Keratinocyte (primary cell): ENCODE results near the gene PIP4P1. TPM values are rescaled to one million over a fixed set of nuclear protein-coding genes. Genes with fewer than 3 reads are reported as not detected.

Experiments
- DNase-seq: peaks from one replicate; pipeline ENCODE4 v3.0.0-alpha.2; 2011; ENCODE audit warnings: low read depth, missing footprints, low spot score
- FAIRE-seq: peaks from 2 replicates; lab custom pipeline; 2011; peaks lifted over from hg19 to GRCh38; lab: Jason Lieb, UNC
- H2AFZ ChIP-seq: 2 replicates; pipeline ENCODE4 v1.6.0; 2012; ENCODE audit warnings: low read length, control low read depth, inconsistent platforms; ENCODE audit not compliant: control insufficient read depth
- H3K27ac ChIP-seq: 2 replicates; pipeline ENCODE4 v1.5.1; 2011; ENCODE audit warnings: low read length; ENCODE audit not compliant: control insufficient read depth, insufficient read depth
- H3K27me3 ChIP-seq: 3 replicates; pipeline ENCODE4 v1.6.0; 2011; ENCODE audit warnings: low read length; ENCODE audit not compliant: control insufficient read depth, insufficient read depth; ENCODE audit errors: extremely low read depth
- H3K36me3 ChIP-seq, 2 experiments: 2 replicates in 1 of 2; 3 replicates in 1 of 2; pipeline ENCODE4 v1.5.1; 2011; ENCODE audit warnings: low read length in 2 of 2, mild to moderate bottlenecking in 1 of 2; ENCODE audit not compliant: control insufficient read depth in 2 of 2, insufficient read depth in 2 of 2; ENCODE audit errors: extremely low read depth in 1 of 2
- H3K4me1 ChIP-seq: 3 replicates; pipeline ENCODE4 v1.5.1; 2011; ENCODE audit warnings: low read length; ENCODE audit not compliant: control insufficient read depth, insufficient read depth; ENCODE audit errors: extremely low read depth
- H3K4me2 ChIP-seq: 3 replicates; pipeline ENCODE4 v1.6.0; 2011; ENCODE audit warnings: low read depth, low read length; ENCODE audit not compliant: control insufficient read depth, insufficient read depth; ENCODE audit errors: extremely low read depth
- H3K4me3 ChIP-seq, 3 experiments: fragments of 200-600 bp in 1 of 3; sonication (generic) in 1 of 3; 2 replicates in 2 of 3; 3 replicates in 1 of 3; pipeline ENCODE4 v1.5.1; 2011 to 2016; ENCODE audit warnings: low read length in 3 of 3, mild to moderate bottlenecking in 3 of 3, control low read depth in 2 of 3, inconsistent platforms in 1 of 3, low read depth in 1 of 3, mixed read lengths in 1 of 3, mixed run types in 1 of 3, moderate library complexity in 1 of 3; ENCODE audit not compliant: control insufficient read depth in 2 of 3, insufficient read depth in 2 of 3; ENCODE audit errors: extremely low read depth in 1 of 3
- H3K79me2 ChIP-seq: 2 replicates; pipeline ENCODE4 v1.6.0; 2012; ENCODE audit warnings: low read length; ENCODE audit not compliant: control insufficient read depth, insufficient read depth
- H3K9ac ChIP-seq: 3 replicates; pipeline ENCODE4 v1.6.0; 2011; ENCODE audit warnings: low read length; ENCODE audit not compliant: control insufficient read depth, insufficient read depth; ENCODE audit errors: extremely low read depth
- H3K9me1 ChIP-seq: 3 replicates; pipeline ENCODE4 v1.6.0; 2011; ENCODE audit warnings: low read length; ENCODE audit not compliant: control insufficient read depth, insufficient read depth; ENCODE audit errors: extremely low read depth
- H3K9me3 ChIP-seq: 2 replicates; pipeline ENCODE4 v1.5.1; 2012; ENCODE audit warnings: low read depth, low read length; ENCODE audit not compliant: control insufficient read depth
- H4K20me1 ChIP-seq: 3 replicates; pipeline ENCODE4 v1.6.0; 2011; ENCODE audit warnings: low read length; ENCODE audit not compliant: control insufficient read depth, insufficient read depth; ENCODE audit errors: extremely low read depth
- EZH2 ChIP-seq: IDR thresholded peaks from one replicate; pipeline ENCODE4 v1.6.1; 2012; ENCODE audit warnings: inconsistent platforms, mild to moderate bottlenecking, low read length, moderate library complexity
- dilution Hi-C: fragments of 300-500 bp; cut with MboI; formaldehyde crosslinking; loops from one replicate; pipeline ENCODE4 v1.7.0; 2020; ENCODE audit warnings: low sequenced_read_pairs; ENCODE audit not compliant: extremely low pct_ligation_motif_present
- polyA plus RNA-seq, 5 experiments: library from polyadenylated mRNA; depleted of rRNA in 3 of 5; stranded (reverse) in 3 of 5; stranded (forward) in 1 of 5; unstranded in 1 of 5; fragments of >200 nt; gene quantifications; 1 replicate in 1 of 5; 2 replicates in 3 of 5; 3 replicates in 1 of 5; pipeline versions ENCODE4 v1.2.1 to v1.2.3, GENCODE V29; 2011 to 2012; ENCODE audit warnings: missing spikeins in 2 of 5, low read depth in 1 of 5, low replicate concordance in 1 of 5
- TF ChIP-seq, protein P1 (sequence below), 3 experiments: IDR thresholded peaks in 1 of 3; conservative IDR thresholded peaks in 1 of 3; optimal IDR thresholded peaks in 1 of 3; 2 replicates in 2 of 3; 3 replicates in 1 of 3; pipeline versions ENCODE3 to v1.5.1; 2011; ENCODE audit warnings: low read length in 3 of 3, mild to moderate bottlenecking in 3 of 3, moderate library complexity in 2 of 3, control low read depth in 1 of 3, inconsistent platforms in 1 of 3; ENCODE audit not compliant: insufficient read depth in 2 of 3; ENCODE audit errors: extremely low read depth in 1 of 3

The PIP4P1 gene
- polyA plus RNA-seq, 1 donor (not counting 4 experiments of a cell fraction or from before 2014, with no cell fraction given), result 35.6 TPM

DNA sequence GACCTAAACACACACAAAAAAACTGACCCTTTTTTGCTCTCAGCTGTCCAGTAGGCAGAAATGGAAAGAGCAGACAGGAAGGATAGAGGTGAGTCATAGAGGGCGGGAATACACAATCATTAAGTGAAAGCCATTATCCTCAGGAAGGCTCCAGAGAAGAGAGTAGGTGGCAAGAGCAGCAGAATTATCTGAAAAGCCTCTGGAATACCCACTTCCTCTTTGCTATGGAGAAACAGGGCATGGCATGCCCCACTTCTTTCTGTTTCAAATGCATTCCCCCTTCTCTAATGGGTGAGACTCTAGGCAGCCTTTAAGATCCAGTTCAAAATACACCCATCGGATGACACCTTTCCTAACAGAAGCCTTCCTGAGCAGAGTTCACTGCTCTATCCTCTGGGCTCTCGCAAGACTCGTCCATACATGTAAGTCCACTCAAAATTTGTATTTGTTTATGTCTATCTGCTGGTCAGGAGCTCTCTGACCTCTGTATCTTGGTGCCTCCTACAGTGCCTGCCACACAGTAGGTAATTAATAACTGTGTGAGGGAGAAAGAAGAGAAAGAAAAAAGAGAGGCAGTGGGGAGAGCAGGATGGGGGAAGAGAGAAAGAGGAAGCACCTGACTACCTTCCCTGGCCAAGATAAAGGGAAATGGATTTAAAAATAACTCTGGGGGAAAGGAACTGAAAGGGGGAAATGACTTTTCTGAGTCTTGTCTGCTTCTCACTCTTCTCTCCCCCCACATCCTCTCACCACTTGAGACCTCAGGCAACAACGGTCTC, 33.8 kb downstream of the PIP4P1 start:
- no peaks in the 10 kb centered on the region for H3K9me1 ChIP-seq
- H3K9ac ChIP-seq, result no peak overlapping the region
- H3K4me2 ChIP-seq, result peak overlapping the region; percentile 39
- H4K20me1 ChIP-seq, result no peaks in the 10 kb centered on the region
- H3K4me1 ChIP-seq, result peaks cover 7% of the 10 kb centered on the region
- dilution Hi-C loops, result no loop called here
- no peaks in the 10 kb centered on the region for H3K79me2 ChIP-seq
- no peak overlapping the region for H3K27ac ChIP-seq
- no peaks in the 10 kb centered on the region for H3K36me3 ChIP-seq
- no peak for DNase-seq
- H3K9me3 ChIP-seq, result no peaks in the 10 kb centered on the region
- peak overlapping the region; percentile 82 for H2AFZ ChIP-seq
- no peaks in the 10 kb centered on the region for H3K27me3 ChIP-seq
- TF ChIP-seq EZH2, result no peak
- TF ChIP-seq, protein P1, sequence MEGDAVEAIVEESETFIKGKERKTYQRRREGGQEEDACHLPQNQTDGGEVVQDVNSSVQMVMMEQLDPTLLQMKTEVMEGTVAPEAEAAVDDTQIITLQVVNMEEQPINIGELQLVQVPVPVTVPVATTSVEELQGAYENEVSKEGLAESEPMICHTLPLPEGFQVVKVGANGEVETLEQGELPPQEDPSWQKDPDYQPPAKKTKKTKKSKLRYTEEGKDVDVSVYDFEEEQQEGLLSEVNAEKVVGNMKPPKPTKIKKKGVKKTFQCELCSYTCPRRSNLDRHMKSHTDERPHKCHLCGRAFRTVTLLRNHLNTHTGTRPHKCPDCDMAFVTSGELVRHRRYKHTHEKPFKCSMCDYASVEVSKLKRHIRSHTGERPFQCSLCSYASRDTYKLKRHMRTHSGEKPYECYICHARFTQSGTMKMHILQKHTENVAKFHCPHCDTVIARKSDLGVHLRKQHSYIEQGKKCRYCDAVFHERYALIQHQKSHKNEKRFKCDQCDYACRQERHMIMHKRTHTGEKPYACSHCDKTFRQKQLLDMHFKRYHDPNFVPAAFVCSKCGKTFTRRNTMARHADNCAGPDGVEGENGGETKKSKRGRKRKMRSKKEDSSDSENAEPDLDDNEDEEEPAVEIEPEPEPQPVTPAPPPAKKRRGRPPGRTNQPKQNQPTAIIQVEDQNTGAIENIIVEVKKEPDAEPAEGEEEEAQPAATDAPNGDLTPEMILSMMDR (optimal IDR thresholded peaks at IDR 0.05 in 1 of 3, IDR thresholded peaks at IDR 0.05 in 1 of 3, conservative IDR thresholded peaks at IDR 0.05 in 1 of 3; ENCODE audit: extremely low read depth in 1 of 3, insufficient read depth in 2 of 3, low read length in 3 of 3), result no peak
- no peak overlapping the region for H3K4me3 ChIP-seq
- FAIRE-seq, result no peak

DNA sequence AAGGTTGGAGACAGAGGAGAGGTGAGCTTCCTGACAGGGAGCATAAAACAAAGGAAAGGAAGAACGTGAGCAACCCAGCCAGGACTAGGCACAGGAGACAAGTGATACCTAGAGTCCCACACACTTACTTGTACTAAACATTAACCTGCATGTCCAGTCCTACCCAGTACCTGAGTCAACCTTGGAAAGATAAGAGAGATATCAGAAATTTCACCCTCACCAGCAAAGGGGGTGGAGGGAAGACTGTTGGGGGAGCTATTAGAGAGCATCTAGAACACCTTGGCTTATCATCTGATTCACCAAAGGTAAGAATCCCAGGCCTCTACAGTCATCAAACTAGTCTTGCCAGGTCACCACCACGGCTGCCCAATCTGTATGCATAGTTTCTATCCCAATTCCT, 36.4 kb downstream of the PIP4P1 start:
- Histone ChIP-seq H3K9me1 (no peaks in the 10 kb centered on the region), H4K20me1 (no peaks in the 10 kb centered on the region), H3K9ac (no peak overlapping the region), H3K27ac (no peak overlapping the region), H3K79me2 (no peaks in the 10 kb centered on the region), H3K4me3 (no peak overlapping the region), H3K36me3 (no peaks in the 10 kb centered on the region), H2AFZ (no peak overlapping the region), H3K9me3 (no peaks in the 10 kb centered on the region), H3K4me1 (peaks cover 7% of the 10 kb centered on the region), H3K4me2 (no peak overlapping the region), H3K27me3 (no peaks in the 10 kb centered on the region)
- TF ChIP-seq, protein P1 (optimal IDR thresholded peaks at IDR 0.05 in 1 of 3, IDR thresholded peaks at IDR 0.05 in 1 of 3, conservative IDR thresholded peaks at IDR 0.05 in 1 of 3; ENCODE audit: extremely low read depth in 1 of 3, insufficient read depth in 2 of 3, low read length in 3 of 3), result no peak
- no peak for TF ChIP-seq EZH2
- DNase-seq (no peak), FAIRE-seq (no peak)
- dilution Hi-C loops, result no loop called here
